ENCODE measurements around the gene MOBP. TPM values are rescaled to one million over a fixed set of nuclear protein-coding genes. Genes with fewer than 3 reads are reported as not detected.

The MOBP gene
- total and polyA plus RNA-seq, 9 of the 15 experiments (the other 6 are each of a cell fraction or from before 2014, with no cell fraction given) = 0.09 to 0.33 (median 0.11) TPM; not detected in 4

DNA sequence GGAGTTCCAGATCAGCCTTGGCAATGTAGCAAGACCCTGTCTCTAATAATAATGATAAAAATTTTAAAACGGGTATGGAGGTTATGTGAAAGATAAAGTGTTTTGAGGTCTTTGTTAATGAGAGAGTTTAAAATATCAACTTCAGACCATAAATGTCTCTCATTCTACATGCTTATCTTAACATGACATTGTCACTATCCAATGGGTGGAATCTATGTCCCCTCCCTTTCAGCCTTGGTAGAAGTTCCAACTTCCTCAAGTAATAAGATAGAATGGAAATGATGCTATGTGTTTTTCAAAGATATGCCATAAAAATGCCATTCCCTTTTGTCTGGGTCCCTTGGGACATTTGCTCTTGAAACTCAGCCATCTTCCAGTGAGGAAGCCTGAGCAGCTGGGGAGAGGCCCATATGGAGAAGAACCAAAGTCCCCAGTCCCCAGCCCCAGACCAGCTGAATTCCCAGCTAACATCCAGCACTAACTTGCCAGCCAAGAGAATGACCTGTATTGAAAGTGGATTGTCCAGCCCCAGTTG, 44.0 kb upstream of the MOBP start:
- CTCF ChIA-PET (ENCODE audit: low intra/inter-chr PET ratio) = no interaction called here
- DNase-seq (ENCODE audit: extremely low read depth in 1 of 4, low spot score in 3 of 4) (no peak), ATAC-seq (no peak), FAIRE-seq (no peak)
- POLR2A ChIA-PET = interaction anchor here (0.6 to 4.4 kb wide), 3 partner anchors 9 to 17 kb away, joined by 3 to 30 read pairs (median 4); partner anchors contain the start of gene RPSA
- 4% methylated on average over 1 of the region's 1 CpG for WGBS (ENCODE audit: insufficient coverage, low coverage, missing lambda C conversion rate)
- no peaks in the 10 kb centered on the region for H4K20me1 ChIP-seq (replicated peaks; ENCODE audit: control insufficient read depth, insufficient read depth, low read length)
- TF ChIP-seq MYC (IDR thresholded peaks at IDR 0.05; ENCODE audit: low read depth, low read length) (no peak), MYC (CRISPR knock-in tag; IDR thresholded peaks at IDR 0.05; ENCODE audit: borderline replicate concordance, low read depth) (no peak), PPARD (CRISPR knock-in tag; IDR thresholded peaks at IDR 0.05) (no peak), PRPF4 (IDR thresholded peaks at IDR 0.05; ENCODE audit: insufficient read depth, low read depth, low read length, poor library complexity, severe bottlenecking) (no peak), SUPT5H (IDR thresholded peaks at IDR 0.05) (no peak), CBFA2T3 (IDR thresholded peaks at IDR 0.05) (no peak), DPF2 (IDR thresholded peaks at IDR 0.05) (no peak), ZNF311 (CRISPR knock-in tag; IDR thresholded peaks at IDR 0.05) (no peak), FOXA3 (CRISPR knock-in tag; conservative IDR thresholded peaks at IDR 0.05 in 1 of 2, IDR thresholded peaks at IDR 0.05 in 1 of 2) (no peak), SRSF3 (IDR thresholded peaks at IDR 0.05; ENCODE audit: insufficient read depth, low read length) (no peak), ZKSCAN3 (CRISPR knock-in tag; IDR thresholded peaks at IDR 0.05) (no peak), NONO (IDR thresholded peaks at IDR 0.05; ENCODE audit: low read depth in 2 of 2, low read length in 1 of 2) (no peak), CBFB (CRISPR knock-in tag; IDR thresholded peaks at IDR 0.05) (no peak), SP2 (IDR thresholded peaks at IDR 0.05; ENCODE audit: extremely low read depth, low read depth, low read length, poor library complexity, severe bottlenecking) (no peak), HNRNPK (IDR thresholded peaks at IDR 0.05; ENCODE audit: low read depth, low read length, poor library complexity, severe bottlenecking) (no peak)
- TF ChIP-seq, protein P1, sequence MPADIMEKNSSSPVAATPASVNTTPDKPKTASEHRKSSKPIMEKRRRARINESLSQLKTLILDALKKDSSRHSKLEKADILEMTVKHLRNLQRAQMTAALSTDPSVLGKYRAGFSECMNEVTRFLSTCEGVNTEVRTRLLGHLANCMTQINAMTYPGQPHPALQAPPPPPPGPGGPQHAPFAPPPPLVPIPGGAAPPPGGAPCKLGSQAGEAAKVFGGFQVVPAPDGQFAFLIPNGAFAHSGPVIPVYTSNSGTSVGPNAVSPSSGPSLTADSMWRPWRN (IDR thresholded peaks at IDR 0.05; ENCODE audit: low read depth) = no peak
- TF ChIP-seq, protein P2, sequence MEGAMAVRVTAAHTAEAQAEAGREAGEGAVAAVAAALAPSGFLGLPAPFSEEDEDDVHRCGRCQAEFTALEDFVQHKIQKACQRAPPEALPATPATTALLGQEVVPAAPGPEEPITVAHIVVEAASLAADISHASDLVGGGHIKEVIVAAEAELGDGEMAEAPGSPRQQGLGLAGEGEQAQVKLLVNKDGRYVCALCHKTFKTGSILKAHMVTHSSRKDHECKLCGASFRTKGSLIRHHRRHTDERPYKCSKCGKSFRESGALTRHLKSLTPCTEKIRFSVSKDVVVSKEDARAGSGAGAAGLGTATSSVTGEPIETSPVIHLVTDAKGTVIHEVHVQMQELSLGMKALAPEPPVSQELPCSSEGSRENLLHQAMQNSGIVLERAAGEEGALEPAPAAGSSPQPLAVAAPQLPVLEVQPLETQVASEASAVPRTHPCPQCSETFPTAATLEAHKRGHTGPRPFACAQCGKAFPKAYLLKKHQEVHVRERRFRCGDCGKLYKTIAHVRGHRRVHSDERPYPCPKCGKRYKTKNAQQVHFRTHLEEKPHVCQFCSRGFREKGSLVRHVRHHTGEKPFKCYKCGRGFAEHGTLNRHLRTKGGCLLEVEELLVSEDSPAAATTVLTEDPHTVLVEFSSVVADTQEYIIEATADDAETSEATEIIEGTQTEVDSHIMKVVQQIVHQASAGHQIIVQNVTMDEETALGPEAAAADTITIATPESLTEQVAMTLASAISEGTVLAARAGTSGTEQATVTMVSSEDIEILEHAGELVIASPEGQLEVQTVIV (CRISPR knock-in tag; IDR thresholded peaks at IDR 0.05; ENCODE audit: borderline replicate concordance) = no peak
- no TSS peak for BruUV-seq (replicated peaks)
- H3K9me1 ChIP-seq (ENCODE audit: control insufficient read depth, insufficient read depth, low read length) = no peaks in the 10 kb centered on the region
- H3K36me3 ChIP-seq (ENCODE audit: control insufficient read depth, insufficient read depth, low read length) = no peaks in the 10 kb centered on the region
- no peak overlapping the region for H3K9ac ChIP-seq (ENCODE audit: insufficient read depth in 1 of 2, low read depth in 2 of 2, low read length in 2 of 2)
- in situ Hi-C loops (cut with MboI) = loop anchor here (25.0 kb wide), 1 partner anchor 1039 kb away; the partner anchor contains the start of gene RPL14
- no peaks in the 10 kb centered on the region for H3K9me3 ChIP-seq (replicated peaks; ENCODE audit: control insufficient read depth, insufficient read depth, low read depth, low read length)
- no peak overlapping the region for H2AFZ ChIP-seq (ENCODE audit: low read depth, low read length)
- no peak overlapping the region for H3K27ac ChIP-seq (ENCODE audit: extremely low read depth, low read depth, low read length)
- no peak overlapping the region for H3K4me2 ChIP-seq (ENCODE audit: insufficient read depth, low read length)
- no peak overlapping the region for H3K4me3 ChIP-seq
- intact Hi-C loops (cut with micrococcal nuclease) = no loop called here
- H3K4me1 ChIP-seq (replicated peaks in 1 of 2; ENCODE audit: control insufficient read depth in 2 of 2, insufficient read depth in 2 of 2, low read length in 2 of 2) = no peaks in the 10 kb centered on the region; a peak in 2 of 5 replicates
- peaks cover 2 to 8% of the 10 kb centered on the region in 2 experiments for H3K27me3 ChIP-seq (ENCODE audit: control insufficient read depth in 2 of 2, insufficient read depth in 2 of 2, low read length in 2 of 2)
- H3K79me2 ChIP-seq (ENCODE audit: control insufficient read depth, insufficient read depth, low read length) = no peaks in the 10 kb centered on the region

Data from K562 (cell line).